H1 (cell line): ENCODE data around the gene MYLK4. TPM values are rescaled to one million over a fixed set of nuclear protein-coding genes. Genes with fewer than 3 reads are reported as not detected.

Source experiments
- BCL11A ChIP-seq, 2 experiments: IDR thresholded peaks; one replicate each; pipeline ENCODE4 v1.6.1; 2011; ENCODE audit warnings: low read depth in 2 of 2, low read length in 2 of 2, mild to moderate bottlenecking in 2 of 2
- GABPA ChIP-seq: IDR thresholded peaks from 2 replicates; pipeline ENCODE4 v1.6.1; 2011; ENCODE audit warnings: mild to moderate bottlenecking, low read length, moderate library complexity, borderline replicate concordance; ENCODE audit not compliant: insufficient read depth
- KDM1A ChIP-seq: fragments of 200-600, 300-600 bp; sonication (generic); IDR thresholded peaks from 2 replicates; pipeline ENCODE4 v1.7.1; 2016; ENCODE audit warnings: mild to moderate bottlenecking, low read length, borderline replicate concordance
- polyA plus RNA-seq, 7 experiments: library from polyadenylated mRNA; depleted of rRNA in 3 of 7; stranded (reverse) in 5 of 7; unstranded in 2 of 7; fragments of >200 nt in 5 of 7; fragments of 200-250 nt in 2 of 7; gene quantifications; 1 replicate in 5 of 7; 2 replicates in 1 of 7; 4 replicates in 1 of 7; pipeline versions ENCODE4 v1.2.1 to v1.2.3, GENCODE V29; 2011 to 2013; ENCODE audit warnings: missing spikeins in 2 of 7, mixed read lengths in 2 of 7
- total RNA-seq: library from RNA; stranded (reverse); fragmentation: NEBNext Ultra II Directional; extraction: Animal tissue kit (Norgen Biotek cat#: 25700); gene quantifications from 2 replicates; pipeline ENCODE4 v1.2.1, GENCODE V29; 2021

Gene MYLK4
- total and polyA plus RNA-seq, 2 of the 8 experiments (the other 6 are each of a cell fraction or from before 2014, with no cell fraction given): 0.11 to 0.17 TPM

DNA sequence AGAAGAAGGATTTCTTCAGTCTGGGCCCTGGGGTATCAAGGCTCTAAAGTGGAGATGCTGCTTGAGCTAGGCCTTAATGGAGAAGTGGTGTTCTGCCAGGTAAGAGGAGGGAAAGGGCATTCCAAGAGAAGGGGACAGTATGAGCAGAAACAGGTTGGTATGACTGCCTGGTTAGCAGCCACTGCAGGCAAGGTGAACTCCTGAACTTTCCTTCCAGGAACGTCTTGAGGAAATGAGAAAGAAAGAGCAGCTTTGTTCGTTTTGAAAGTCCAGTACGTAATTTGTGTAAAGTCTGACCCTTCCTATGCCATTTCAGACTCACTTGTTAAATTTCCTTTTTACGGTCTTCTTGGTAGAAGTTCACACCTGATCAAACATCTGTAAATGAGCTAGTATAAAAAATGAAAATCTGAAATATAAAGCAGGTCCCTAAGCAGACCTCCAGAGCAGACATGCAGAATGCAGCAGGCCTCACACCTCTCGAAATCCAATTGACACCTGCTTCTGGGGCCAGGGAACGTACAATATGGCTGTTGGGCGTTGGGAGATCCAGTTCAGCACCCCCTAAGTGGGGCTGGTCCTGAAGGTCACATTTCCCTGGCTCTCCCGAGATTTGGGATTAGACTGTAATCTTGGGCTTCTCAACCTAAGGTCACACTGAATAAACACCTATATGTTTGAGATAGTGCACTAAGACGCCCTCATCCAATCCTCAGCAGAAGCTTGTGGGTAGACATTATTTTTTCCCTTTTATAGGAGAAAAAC lies 33.6 kb downstream of the MYLK4 start (continued):
- TF ChIP-seq BCL11A (IDR thresholded peaks at IDR 0.05; ENCODE audit: low read depth in 2 of 2, low read length in 2 of 2): no peak
- TF ChIP-seq KDM1A: no peak
- TF ChIP-seq GABPA: no peak
